Measurements from ENCODE around the gene CREB5. TPM values are rescaled to one million over a fixed set of nuclear protein-coding genes. Genes with fewer than 3 reads are reported as not detected.

CREB5 gene
- total and polyA plus RNA-seq, 2 of the 8 experiments (the other 6 are each of a cell fraction or from before 2014, with no cell fraction given) = 2.4 to 2.7 TPM

GRCh38 chr7:28516390-28517172 lies 104.3 kb downstream of the CREB5 start (continued):
- TF ChIP-seq ZNF274 (IDR thresholded peaks at IDR 0.05; ENCODE audit: borderline replicate concordance, extremely low read depth, low read length) (no peak), POLR2AphosphoS5 (IDR thresholded peaks at IDR 0.05; ENCODE audit: low read depth, low read length) (no peak)
